GM23338 (cell line): ENCODE results near the gene MARCHF3. TPM values are rescaled to one million over a fixed set of nuclear protein-coding genes. Genes with fewer than 3 reads are reported as not detected.

Experiments
- ATAC-seq: fragments of 200-7000 bp; cut with Tn5 transposase; 3 replicates; pipeline ENCODE4 v1.9.1; 2020
- DNase-seq: peaks from one replicate; pipeline ENCODE4 v3.0.0-alpha.2; 2015; ENCODE audit warnings: low spot score
- H2AFZ ChIP-seq: fragments of 200-600 bp; sonication (generic); 2 replicates; pipeline ENCODE4 v1.8.0; 2016; ENCODE audit warnings: antibody characterized with exemption, mild to moderate bottlenecking, moderate library complexity
- H3F3A ChIP-seq: fragments of 200-600 bp; sonication (generic); replicated peaks from 2 replicates; pipeline ENCODE4 v1.8.0; 2017; ENCODE audit warnings: antibody characterized with exemption, mixed run types, low read depth
- H3K27ac ChIP-seq: fragments of 200-600 bp; sonication (generic); 2 replicates; pipeline ENCODE4 v1.6.1; 2016; ENCODE audit warnings: low read depth
- H3K27me3 ChIP-seq: fragments of 200-600 bp; sonication (generic); 2 replicates; pipeline ENCODE4 v1.8.0; 2016; ENCODE audit warnings: mild to moderate bottlenecking, mixed run types, moderate library complexity; ENCODE audit not compliant: insufficient read depth
- H3K36me3 ChIP-seq: fragments of 200-600 bp; sonication (generic); 2 replicates; pipeline ENCODE4 v1.8.0; 2016; ENCODE audit warnings: mild to moderate bottlenecking; ENCODE audit not compliant: insufficient read depth
- H3K4me1 ChIP-seq: fragments of 200-600 bp; sonication (generic); 2 replicates; pipeline ENCODE4 v1.8.0; 2016; ENCODE audit warnings: mild to moderate bottlenecking, moderate library complexity; ENCODE audit not compliant: insufficient read depth
- H3K4me2 ChIP-seq: fragments of 200-600 bp; sonication (generic); 2 replicates; pipeline ENCODE4 v1.7.1; 2017; ENCODE audit warnings: mixed run types
- H3K4me3 ChIP-seq: fragments of 200-600 bp; sonication (generic); 2 replicates; pipeline ENCODE4 v1.6.1; 2016; ENCODE audit warnings: mixed run types
- H3K79me2 ChIP-seq: fragments of 200-600 bp; sonication (generic); replicated peaks from 2 replicates; pipeline ENCODE4 v1.8.0; 2017; ENCODE audit warnings: mild to moderate bottlenecking; ENCODE audit not compliant: insufficient read depth
- H3K9me2 ChIP-seq: fragments of 200-600 bp; sonication (generic); 2 replicates; pipeline ENCODE4 v1.8.0; 2017; ENCODE audit not compliant: insufficient read depth
- H4K20me1 ChIP-seq: fragments of 200-600 bp; sonication (generic); replicated peaks from 2 replicates; pipeline ENCODE4 v1.8.0; 2017; ENCODE audit warnings: mild to moderate bottlenecking; ENCODE audit not compliant: insufficient read depth
- H3K27ac Mint-ChIP-seq: 2 replicates; pipeline ENCODE4 v1.8.0; 2020; ENCODE audit warnings: inconsistent platforms, mild to moderate bottlenecking, moderate library complexity, mixed read lengths
- H3K27me3 Mint-ChIP-seq: 3 replicates; pipeline ENCODE4 v1.8.0; 2022; ENCODE audit warnings: low read depth, mild to moderate bottlenecking, moderate library complexity, mixed read lengths, inconsistent platforms; ENCODE audit not compliant: insufficient read depth, poor library complexity
- H3K36me3 Mint-ChIP-seq: 3 replicates; pipeline ENCODE4 v1.8.0; 2021; ENCODE audit warnings: low read depth, mild to moderate bottlenecking, inconsistent platforms, moderate library complexity, mixed read lengths
- H3K4me1 Mint-ChIP-seq: 3 replicates; pipeline ENCODE4 v1.8.0; 2020; ENCODE audit warnings: mild to moderate bottlenecking, inconsistent platforms, mixed read lengths
- H3K4me3 Mint-ChIP-seq: 3 replicates; pipeline ENCODE4 v1.8.0; 2021; ENCODE audit warnings: moderate library complexity, mild to moderate bottlenecking, inconsistent platforms, mixed read lengths
- H3K9me3 Mint-ChIP-seq: 3 replicates; pipeline ENCODE4 v1.8.0; 2020; ENCODE audit warnings: moderate library complexity, mild to moderate bottlenecking, inconsistent platforms, mixed read lengths
- CREB1 ChIP-seq: fragments of 250-450 bp; sonication (Bioruptor Pico); IDR thresholded peaks from 2 replicates; pipeline ENCODE4 v1.5.0; 2020; ENCODE audit warnings: low read depth, mild to moderate bottlenecking, moderate library complexity
- EZH2 ChIP-seq: fragments of 200-600 bp; sonication (generic); IDR thresholded peaks from one replicate; pipeline ENCODE4 v1.8.0; 2017; ENCODE audit warnings: antibody characterized with exemption, mild to moderate bottlenecking, low read depth; ENCODE audit not compliant: unreplicated experiment
- EZH2phosphoT487 ChIP-seq: fragments of 200-600 bp; sonication (generic); IDR thresholded peaks from one replicate; pipeline ENCODE4 v1.8.1; 2018; ENCODE audit warnings: antibody characterized with exemption; ENCODE audit not compliant: unreplicated experiment
- JUNB ChIP-seq: IDR thresholded peaks from one replicate; pipeline ENCODE4 v1.6.1; 2016; ENCODE audit warnings: antibody characterized with exemption; ENCODE audit not compliant: unreplicated experiment
- NANOG ChIP-seq: IDR thresholded peaks from 2 replicates; pipeline ENCODE4 v1.6.1; 2016; ENCODE audit warnings: antibody characterized with exemption, borderline replicate concordance
- POLR2AphosphoS5 ChIP-seq: IDR thresholded peaks from 2 replicates; pipeline ENCODE4 v1.6.1; 2016; ENCODE audit warnings: antibody characterized with exemption, low read depth
- STAT1 ChIP-seq: IDR thresholded peaks from one replicate; pipeline ENCODE4 v1.6.1; 2016; ENCODE audit warnings: antibody characterized with exemption; ENCODE audit not compliant: unreplicated experiment
- ZNF114 ChIP-seq: fragments of 250-450 bp; sonication (Bioruptor Pico); IDR thresholded peaks from 2 replicates; pipeline ENCODE4 v1.5.0; 2020; ENCODE audit warnings: mild to moderate bottlenecking, moderate library complexity
- ZNF331 ChIP-seq: fragments of 250-450 bp; sonication (Bioruptor Pico); IDR thresholded peaks from 2 replicates; pipeline ENCODE4 v1.5.0; 2020; ENCODE audit warnings: low read depth, mild to moderate bottlenecking, moderate library complexity
- polyA plus RNA-seq: library from polyadenylated mRNA; unstranded; fragments of >200 nt; fragmentation: Nextera tagmentation; extraction: Ambion mirVana; gene quantifications from 2 replicates; pipeline ENCODE4 v1.2.1, GENCODE V29; 2016
- total RNA-seq: library from RNA; depleted of rRNA; stranded (reverse); fragments of >200 nt; shearing (Covaris generic); gene quantifications from 2 replicates; pipeline ENCODE4 v1.2.3, GENCODE V29; 2014
- TF ChIP-seq, protein P1 (sequence below): IDR thresholded peaks from one replicate; pipeline ENCODE4 v1.6.1; 2018; ENCODE audit warnings: antibody characterized with exemption; ENCODE audit not compliant: unreplicated experiment
- TF ChIP-seq, protein P2 (sequence below): fragments of 250-450 bp; sonication (Bioruptor Pico); IDR thresholded peaks from 2 replicates; pipeline ENCODE4 v1.5.0; 2020; ENCODE audit warnings: mild to moderate bottlenecking, moderate library complexity
- TF ChIP-seq, protein P3 (sequence below): IDR thresholded peaks from 2 replicates; pipeline ENCODE4 v1.6.1; 2016; ENCODE audit warnings: antibody characterized with exemption
- TF ChIP-seq, protein P4 (sequence below), 2 experiments: fragments of 200-600 bp in 1 of 2; sonication (generic) in 1 of 2; conservative IDR thresholded peaks; 2 replicates each; pipeline versions ENCODE4 v1.5.1 to v1.6.1; 2016 to 2017; ENCODE audit warnings: antibody characterized with exemption in 2 of 2, low read depth in 2 of 2, mild to moderate bottlenecking in 2 of 2, moderate library complexity in 1 of 2

Gene MARCHF3
- total and polyA plus RNA-seq, 2 experiments from 2014 or later: 7.0 to 12.7 TPM

DNA sequence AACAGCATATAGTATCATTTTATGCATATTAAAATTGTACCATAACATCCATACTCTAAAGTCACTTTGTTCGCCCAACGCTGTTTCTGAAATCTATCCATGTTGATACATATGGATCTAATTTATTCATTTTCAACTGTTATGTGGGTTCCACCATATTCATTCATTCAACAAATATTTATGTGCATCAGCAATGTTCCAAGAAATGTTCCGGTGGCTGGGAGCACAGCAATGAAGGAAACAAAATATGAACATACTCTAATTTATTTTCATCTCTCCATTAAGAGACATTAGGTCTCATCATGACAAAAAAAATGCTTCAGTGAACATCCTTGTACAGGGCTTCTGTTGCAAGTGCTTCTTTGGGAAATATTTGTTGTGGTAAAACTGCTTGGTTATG lies 75.4 kb downstream of the MARCHF3 start:
- Histone ChIP-seq H3F3A (no peaks in the 10 kb centered on the region), H3K27me3 (no peaks in the 10 kb centered on the region), H3K4me2 (no peak overlapping the region), H4K20me1 (no peaks in the 10 kb centered on the region), H2AFZ (no peak overlapping the region), H3K27ac (no peak overlapping the region), H3K4me3 (no peak overlapping the region), H3K9me2 (no peaks in the 10 kb centered on the region), H3K36me3 (no peaks in the 10 kb centered on the region), H3K79me2 (no peaks in the 10 kb centered on the region), H3K4me1 (no peaks in the 10 kb centered on the region)
- H3K36me3 Mint-ChIP-seq: no peaks in the 10 kb centered on the region
- H3K27ac Mint-ChIP-seq: no peak overlapping the region
- H3K9me3 Mint-ChIP-seq: no peaks in the 10 kb centered on the region; the same call in 2 of the 3 replicates
- DNase-seq (no peak), ATAC-seq (no peak)
- H3K4me3 Mint-ChIP-seq: no peak overlapping the region
- no peak for TF ChIP-seq EZH2
- TF ChIP-seq STAT1: no peak
- TF ChIP-seq POLR2AphosphoS5: no peak
- TF ChIP-seq, protein P1, sequence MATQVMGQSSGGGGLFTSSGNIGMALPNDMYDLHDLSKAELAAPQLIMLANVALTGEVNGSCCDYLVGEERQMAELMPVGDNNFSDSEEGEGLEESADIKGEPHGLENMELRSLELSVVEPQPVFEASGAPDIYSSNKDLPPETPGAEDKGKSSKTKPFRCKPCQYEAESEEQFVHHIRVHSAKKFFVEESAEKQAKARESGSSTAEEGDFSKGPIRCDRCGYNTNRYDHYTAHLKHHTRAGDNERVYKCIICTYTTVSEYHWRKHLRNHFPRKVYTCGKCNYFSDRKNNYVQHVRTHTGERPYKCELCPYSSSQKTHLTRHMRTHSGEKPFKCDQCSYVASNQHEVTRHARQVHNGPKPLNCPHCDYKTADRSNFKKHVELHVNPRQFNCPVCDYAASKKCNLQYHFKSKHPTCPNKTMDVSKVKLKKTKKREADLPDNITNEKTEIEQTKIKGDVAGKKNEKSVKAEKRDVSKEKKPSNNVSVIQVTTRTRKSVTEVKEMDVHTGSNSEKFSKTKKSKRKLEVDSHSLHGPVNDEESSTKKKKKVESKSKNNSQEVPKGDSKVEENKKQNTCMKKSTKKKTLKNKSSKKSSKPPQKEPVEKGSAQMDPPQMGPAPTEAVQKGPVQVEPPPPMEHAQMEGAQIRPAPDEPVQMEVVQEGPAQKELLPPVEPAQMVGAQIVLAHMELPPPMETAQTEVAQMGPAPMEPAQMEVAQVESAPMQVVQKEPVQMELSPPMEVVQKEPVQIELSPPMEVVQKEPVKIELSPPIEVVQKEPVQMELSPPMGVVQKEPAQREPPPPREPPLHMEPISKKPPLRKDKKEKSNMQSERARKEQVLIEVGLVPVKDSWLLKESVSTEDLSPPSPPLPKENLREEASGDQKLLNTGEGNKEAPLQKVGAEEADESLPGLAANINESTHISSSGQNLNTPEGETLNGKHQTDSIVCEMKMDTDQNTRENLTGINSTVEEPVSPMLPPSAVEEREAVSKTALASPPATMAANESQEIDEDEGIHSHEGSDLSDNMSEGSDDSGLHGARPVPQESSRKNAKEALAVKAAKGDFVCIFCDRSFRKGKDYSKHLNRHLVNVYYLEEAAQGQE: no peak
- TF ChIP-seq JUNB: no peak
- TF ChIP-seq, protein P2, sequence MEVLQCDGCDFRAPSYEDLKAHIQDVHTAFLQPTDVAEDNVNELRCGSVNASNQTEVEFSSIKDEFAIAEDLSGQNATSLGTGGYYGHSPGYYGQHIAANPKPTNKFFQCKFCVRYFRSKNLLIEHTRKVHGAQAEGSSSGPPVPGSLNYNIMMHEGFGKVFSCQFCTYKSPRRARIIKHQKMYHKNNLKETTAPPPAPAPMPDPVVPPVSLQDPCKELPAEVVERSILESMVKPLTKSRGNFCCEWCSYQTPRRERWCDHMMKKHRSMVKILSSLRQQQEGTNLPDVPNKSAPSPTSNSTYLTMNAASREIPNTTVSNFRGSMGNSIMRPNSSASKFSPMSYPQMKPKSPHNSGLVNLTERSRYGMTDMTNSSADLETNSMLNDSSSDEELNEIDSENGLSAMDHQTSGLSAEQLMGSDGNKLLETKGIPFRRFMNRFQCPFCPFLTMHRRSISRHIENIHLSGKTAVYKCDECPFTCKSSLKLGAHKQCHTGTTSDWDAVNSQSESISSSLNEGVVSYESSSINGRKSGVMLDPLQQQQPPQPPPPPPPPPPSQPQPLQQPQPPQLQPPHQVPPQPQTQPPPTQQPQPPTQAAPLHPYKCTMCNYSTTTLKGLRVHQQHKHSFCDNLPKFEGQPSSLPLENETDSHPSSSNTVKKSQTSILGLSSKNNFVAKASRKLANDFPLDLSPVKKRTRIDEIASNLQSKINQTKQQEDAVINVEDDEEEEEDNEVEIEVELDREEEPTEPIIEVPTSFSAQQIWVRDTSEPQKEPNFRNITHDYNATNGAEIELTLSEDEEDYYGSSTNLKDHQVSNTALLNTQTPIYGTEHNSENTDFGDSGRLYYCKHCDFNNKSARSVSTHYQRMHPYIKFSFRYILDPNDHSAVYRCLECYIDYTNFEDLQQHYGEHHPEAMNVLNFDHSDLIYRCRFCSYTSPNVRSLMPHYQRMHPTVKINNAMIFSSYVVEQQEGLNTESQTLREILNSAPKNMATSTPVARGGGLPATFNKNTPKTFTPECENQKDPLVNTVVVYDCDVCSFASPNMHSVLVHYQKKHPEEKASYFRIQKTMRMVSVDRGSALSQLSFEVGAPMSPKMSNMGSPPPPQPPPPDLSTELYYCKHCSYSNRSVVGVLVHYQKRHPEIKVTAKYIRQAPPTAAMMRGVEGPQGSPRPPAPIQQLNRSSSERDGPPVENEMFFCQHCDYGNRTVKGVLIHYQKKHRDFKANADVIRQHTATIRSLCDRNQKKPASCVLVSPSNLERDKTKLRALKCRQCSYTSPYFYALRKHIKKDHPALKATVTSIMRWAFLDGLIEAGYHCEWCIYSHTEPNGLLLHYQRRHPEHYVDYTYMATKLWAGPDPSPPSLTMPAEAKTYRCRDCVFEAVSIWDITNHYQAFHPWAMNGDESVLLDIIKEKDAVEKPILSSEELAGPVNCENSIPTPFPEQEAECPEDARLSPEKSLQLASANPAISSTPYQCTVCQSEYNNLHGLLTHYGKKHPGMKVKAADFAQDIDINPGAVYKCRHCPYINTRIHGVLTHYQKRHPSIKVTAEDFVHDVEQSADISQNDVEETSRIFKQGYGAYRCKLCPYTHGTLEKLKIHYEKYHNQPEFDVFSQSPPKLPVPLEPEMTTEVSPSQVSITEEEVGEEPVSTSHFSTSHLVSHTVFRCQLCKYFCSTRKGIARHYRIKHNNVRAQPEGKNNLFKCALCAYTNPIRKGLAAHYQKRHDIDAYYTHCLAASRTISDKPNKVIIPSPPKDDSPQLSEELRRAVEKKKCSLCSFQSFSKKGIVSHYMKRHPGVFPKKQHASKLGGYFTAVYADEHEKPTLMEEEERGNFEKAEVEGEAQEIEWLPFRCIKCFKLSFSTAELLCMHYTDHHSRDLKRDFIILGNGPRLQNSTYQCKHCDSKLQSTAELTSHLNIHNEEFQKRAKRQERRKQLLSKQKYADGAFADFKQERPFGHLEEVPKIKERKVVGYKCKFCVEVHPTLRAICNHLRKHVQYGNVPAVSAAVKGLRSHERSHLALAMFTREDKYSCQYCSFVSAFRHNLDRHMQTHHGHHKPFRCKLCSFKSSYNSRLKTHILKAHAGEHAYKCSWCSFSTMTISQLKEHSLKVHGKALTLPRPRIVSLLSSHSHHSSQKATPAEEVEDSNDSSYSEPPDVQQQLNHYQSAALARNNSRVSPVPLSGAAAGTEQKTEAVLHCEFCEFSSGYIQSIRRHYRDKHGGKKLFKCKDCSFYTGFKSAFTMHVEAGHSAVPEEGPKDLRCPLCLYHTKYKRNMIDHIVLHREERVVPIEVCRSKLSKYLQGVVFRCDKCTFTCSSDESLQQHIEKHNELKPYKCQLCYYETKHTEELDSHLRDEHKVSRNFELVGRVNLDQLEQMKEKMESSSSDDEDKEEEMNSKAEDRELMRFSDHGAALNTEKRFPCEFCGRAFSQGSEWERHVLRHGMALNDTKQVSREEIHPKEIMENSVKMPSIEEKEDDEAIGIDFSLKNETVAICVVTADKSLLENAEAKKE (CRISPR knock-in tag): no peak
- no peak for TF ChIP-seq CREB1 (CRISPR knock-in tag)
- TF ChIP-seq, protein P3, sequence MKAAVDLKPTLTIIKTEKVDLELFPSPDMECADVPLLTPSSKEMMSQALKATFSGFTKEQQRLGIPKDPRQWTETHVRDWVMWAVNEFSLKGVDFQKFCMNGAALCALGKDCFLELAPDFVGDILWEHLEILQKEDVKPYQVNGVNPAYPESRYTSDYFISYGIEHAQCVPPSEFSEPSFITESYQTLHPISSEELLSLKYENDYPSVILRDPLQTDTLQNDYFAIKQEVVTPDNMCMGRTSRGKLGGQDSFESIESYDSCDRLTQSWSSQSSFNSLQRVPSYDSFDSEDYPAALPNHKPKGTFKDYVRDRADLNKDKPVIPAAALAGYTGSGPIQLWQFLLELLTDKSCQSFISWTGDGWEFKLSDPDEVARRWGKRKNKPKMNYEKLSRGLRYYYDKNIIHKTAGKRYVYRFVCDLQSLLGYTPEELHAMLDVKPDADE: no peak
- TF ChIP-seq NANOG: no peak
- TF ChIP-seq, protein P4, sequence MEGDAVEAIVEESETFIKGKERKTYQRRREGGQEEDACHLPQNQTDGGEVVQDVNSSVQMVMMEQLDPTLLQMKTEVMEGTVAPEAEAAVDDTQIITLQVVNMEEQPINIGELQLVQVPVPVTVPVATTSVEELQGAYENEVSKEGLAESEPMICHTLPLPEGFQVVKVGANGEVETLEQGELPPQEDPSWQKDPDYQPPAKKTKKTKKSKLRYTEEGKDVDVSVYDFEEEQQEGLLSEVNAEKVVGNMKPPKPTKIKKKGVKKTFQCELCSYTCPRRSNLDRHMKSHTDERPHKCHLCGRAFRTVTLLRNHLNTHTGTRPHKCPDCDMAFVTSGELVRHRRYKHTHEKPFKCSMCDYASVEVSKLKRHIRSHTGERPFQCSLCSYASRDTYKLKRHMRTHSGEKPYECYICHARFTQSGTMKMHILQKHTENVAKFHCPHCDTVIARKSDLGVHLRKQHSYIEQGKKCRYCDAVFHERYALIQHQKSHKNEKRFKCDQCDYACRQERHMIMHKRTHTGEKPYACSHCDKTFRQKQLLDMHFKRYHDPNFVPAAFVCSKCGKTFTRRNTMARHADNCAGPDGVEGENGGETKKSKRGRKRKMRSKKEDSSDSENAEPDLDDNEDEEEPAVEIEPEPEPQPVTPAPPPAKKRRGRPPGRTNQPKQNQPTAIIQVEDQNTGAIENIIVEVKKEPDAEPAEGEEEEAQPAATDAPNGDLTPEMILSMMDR (conservative IDR thresholded peaks at IDR 0.05; ENCODE audit: low read depth in 2 of 2): no peak
- no peak for TF ChIP-seq EZH2phosphoT487
- no peak for TF ChIP-seq ZNF331
- TF ChIP-seq ZNF114: no peak
- H3K27me3 Mint-ChIP-seq: no peaks in the 10 kb centered on the region
- no peaks in the 10 kb centered on the region; the same call in 2 of the 3 replicates for H3K4me1 Mint-ChIP-seq
